GM10847 (cell line): ENCODE data around the gene SLC66A3.

Experiments
- POLR2A ChIP-seq: IDR thresholded peaks from 2 replicates; pipeline ENCODE4 v1.6.1; 2011; ENCODE audit not compliant: insufficient read length; ENCODE audit errors: extremely low read depth

SLC66A3 gene

DNA sequence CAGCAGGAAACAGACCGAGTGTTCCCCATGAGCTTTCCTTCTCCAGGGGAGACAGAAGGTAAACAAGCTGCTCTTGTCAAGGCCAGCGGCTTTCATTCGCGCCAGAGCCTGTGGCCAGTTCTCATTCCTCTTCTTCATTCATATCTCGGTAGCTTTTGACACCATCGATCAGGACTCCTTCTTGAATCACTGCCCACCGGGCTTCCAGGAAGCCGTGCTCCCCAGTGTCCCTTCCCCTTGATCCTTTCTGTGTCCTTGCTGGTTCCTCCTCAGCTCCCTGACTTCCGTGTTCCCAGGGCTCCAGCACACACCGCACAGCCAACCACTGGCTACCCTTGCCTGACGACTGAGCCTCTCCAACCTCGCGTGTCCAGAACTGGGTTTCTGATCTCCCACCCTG is 14.1 kb downstream of the SLC66A3 start:
- no peak for TF ChIP-seq POLR2A

DNA sequence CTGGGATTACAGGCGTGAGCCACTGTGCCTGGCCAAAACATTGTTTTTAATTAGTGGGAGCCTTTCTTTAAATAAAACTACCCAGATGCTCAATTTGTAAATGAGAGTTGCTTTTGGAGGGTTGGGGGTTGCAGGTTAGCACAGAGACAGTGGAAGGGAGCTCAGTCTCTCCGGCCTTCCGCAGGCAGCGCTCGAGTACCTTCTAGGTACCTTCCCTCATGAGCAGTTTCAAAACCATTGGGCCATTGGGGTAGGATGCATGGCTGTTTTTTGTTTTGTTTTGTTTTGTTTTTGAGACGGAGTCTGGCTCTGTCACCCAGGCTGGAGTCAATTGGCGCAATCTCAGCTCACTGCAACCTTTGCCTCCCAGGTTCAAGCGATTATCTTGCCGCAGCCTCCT is 19.0 kb downstream of the SLC66A3 start:
- no peak for TF ChIP-seq POLR2A

DNA sequence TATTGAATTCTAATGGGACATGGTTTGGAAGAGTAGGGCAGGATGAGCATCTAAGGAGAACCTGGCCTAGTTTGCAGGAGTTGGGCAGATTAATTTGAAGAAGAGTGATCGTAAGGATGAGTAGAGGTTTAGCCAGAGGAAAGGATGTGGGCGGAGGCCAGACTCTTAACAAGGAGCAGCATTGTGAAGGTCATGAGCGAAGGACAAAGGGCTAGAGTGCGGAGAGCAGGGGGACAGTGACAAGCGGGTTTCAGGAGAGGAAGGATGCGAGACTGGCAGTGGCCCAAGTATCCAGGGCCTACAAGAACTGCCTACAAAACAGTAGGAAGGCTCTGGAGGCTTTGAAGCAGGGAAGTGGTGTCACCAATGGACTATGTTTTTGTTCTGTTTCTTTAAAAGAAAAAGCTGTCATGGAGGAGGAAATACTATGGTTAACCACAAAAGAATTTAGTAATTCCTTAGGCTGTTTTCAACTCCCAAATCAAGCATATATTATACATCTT is 20.1 kb downstream of the SLC66A3 start:
- no peak for TF ChIP-seq POLR2A

DNA sequence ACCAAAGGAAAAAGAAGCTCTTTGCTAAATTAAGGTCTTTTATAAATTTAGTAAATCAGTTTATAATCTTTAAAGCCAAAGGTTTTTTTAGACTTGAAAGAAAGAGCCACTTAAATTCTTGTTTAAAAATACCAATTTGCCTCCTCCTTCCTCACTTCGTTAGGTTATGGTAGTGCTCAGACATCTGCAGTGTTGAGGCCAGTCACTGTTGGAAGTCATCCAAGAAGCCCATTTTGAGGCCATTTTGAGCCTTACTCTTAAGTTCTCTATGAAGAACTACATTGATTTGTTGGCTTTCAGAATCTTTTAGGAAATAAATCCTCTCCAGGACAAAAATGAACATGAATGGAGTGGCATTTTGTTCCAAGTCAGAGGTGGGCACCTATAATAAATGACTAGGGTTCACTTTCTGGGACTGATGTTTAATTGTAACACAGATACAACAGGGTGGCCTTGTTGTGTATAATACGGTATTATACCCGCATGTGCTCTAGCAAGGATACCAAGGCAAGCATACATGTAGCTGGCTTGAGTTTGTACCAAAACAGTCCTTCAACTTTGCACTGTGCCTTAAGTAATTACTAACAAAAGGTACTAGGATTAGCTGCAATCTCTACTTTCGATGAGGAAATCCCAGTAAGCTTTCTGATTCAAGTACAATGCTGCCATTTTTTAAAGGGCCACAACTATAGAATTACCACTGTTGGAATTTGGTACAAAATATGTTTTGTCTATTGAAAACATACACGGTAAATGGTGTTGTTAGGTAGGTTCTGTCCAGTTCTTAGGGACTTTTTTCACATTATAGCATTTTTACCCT is 22.8 kb downstream of the SLC66A3 start:
- no peak for TF ChIP-seq POLR2A

DNA sequence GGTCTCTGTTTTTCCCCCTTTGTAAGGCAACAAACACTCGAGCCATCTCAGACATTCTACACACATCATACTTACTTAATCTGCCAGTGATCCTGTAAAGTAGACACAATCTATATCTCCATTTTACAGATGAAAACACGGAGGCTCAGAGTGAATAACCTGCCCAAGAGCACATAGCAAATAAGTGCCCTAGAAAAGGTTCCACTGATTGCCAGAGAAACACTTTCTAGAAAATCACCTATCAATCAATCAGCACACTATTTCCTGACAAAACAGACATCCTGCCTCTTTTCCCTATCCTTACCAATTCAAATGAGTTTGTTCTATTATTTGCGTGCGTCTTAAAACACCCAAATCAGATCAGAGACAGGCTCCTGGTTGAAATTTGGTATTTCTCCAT is 23.9 kb downstream of the SLC66A3 start:
- no peak for TF ChIP-seq POLR2A

DNA sequence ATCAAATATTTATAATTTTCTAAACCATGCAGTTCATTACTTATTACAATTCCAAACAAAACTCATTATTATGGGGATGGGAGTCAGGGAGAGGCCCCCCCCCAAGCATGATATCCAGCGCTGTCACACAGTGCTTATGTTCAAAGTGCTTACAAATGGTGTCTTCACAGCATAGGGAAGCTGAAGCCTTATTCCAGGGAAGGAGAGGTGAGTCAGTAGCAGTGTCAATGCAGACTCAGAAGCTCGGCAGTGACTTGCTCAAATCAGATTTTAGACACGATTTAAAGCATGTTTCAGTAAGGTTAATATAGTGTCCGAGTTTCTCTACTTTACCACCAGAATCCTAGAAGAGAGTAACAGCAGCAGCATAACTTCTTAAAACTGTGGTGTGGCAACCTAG is 24.6 kb downstream of the SLC66A3 start:
- TF ChIP-seq POLR2A = no peak

DNA sequence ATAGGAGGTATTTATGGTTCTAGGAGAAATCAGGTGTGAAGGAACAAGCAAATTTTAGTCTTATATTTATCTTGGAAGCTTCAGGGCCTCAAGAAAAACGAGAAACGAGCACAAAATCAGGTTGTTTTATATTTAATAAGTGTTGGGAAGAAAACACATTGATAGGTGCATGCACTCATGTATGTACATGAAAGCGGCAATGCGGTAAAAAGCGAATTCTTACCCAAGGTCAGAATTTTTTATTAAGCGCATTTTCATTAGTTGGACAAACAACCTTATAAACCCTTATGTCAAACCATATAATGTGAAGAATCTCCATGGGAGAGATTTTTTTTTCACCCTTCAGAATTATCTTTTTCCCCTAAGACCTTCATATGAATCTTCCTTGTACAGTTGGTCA is 25.4 kb downstream of the SLC66A3 start:
- TF ChIP-seq POLR2A = no peak

DNA sequence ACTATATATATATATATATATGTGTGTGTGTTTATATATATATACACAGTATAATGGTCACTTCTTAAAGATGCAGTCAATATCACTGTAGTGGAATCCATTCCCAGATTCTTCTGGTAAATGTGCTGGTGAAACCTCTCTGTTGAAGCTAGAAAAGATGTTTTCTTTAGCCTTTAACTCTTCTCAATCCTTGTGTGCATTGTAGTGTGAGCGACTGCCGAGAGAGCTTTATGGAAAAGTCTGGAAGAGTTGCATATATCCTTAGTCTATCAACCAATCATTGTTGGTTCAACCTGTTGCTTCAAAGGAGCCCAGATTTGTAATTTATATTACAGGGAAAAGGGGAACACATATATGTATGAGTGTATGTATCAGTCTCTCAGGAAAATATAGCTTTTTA is 27.7 kb downstream of the SLC66A3 start:
- TF ChIP-seq POLR2A = no peak

DNA sequence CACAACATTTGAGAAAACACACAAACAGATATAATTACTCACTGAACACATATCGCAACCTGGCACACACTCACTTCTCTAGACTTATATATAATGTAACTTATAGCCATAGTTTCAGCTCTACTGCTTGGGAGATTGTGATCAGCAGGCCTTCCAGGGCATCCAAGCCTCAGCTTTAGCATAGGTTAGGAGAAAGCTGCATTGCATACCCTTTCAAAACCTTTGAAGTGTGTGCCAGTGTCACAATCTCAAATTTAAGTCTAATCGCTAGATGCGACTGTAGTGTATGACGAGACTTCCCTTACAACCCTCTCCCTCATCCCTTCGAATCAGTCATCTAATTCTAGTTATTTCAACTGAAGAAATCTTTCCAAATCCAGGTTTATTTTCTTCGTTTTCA is 30.9 kb downstream of the SLC66A3 start:
- no peak for TF ChIP-seq POLR2A

DNA sequence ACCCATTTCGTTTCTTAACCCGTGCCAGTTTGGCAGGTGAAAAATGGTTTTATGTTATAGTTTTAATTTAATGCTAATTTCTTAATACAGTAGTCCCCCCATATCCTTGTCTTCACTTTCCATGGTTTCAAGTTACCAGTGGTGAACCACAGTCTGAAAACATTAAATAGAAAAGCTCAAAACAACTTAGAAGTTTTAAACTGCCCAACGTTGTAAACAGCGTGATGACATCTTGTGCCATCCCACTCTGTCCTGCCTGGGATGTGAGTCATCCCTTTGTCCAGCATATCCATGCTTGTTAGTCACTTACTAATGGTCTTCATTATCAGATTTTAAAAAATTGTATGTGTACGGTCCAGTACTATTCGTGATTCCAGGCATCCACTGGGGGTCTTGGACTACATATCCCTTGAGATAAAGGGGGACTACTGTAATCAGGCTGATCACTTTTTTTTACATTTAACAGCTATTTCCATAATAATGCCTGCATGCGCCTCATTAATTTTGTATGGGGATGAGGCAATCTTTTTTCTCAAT is 31.9 kb downstream of the SLC66A3 start:
- no peak for TF ChIP-seq POLR2A

DNA sequence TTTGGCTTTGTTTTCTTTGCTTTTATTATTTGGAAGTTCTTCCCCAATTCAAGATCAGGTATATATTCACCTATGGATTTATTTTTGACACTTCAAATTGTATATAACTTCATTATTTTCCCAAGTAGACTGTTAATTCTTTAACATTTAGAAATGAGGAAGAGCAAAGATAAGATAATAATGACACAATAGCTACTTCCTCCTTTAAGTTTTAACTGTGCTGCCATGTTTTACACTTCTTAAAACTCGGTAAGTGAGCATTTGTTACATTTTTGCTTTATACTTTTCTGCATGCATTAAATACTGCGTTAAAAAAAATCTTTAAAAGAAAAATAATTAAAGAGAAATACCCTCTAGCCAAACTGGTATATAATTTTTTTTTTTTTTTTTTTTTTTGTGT is 32.5 kb downstream of the SLC66A3 start:
- no peak for TF ChIP-seq POLR2A

DNA sequence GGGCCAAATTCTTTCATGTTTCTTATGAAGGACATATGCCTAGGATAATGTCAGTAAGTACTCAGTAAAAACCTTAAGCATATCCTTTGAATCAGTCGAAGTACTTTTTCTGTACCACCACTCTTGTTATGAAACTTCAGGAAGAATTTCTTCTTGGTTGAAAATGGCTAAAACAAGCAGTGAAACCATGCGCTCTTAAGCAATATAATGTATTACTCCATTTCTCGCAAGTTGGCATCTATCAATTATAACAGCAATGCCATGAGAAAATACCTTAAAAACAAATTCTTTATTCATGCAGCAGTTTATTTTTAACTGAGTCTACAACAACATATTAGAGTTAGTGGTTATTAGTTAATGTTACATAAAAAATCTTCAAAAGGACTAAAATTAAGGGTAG is 41.0 kb downstream of the SLC66A3 start:
- no peak for TF ChIP-seq POLR2A

DNA sequence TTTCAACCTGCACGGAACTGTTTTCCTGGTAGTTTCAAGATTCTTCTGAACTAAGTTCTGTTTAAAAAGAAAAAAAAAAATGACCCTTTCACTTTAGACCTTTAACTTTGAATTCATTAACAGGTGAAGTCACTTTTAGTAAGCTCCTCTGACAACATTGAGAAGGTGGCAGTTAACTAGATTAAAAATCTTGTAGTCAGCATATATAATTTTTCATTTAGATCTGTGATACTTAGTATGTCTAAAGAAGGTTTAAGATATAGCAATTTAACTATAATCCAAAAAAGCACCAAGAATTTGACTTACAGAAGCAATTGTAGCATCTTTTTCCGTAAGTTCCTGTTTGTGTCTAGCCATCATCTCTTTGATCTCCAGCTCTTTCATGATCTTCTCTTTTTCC is 45.4 kb downstream of the SLC66A3 start:
- TF ChIP-seq POLR2A = no peak

DNA sequence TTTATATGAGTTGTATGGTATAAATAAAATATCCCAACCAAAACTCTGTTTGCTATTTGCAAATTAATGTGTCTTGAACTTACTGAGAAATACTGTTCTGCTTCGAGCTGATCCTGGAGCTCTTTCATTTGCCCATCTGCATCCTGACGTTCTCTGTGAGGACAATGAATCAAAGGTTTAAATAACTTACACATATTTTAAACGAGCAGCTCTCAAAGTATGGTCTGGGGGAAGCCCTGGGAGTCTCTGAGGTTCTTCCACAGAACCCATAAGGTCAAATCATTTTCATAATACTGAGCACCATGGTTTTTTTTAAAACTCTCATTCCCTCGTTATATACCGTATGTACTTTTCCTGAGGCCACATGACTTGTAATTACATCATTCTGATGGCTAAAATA is 46.7 kb downstream of the SLC66A3 start:
- no peak for TF ChIP-seq POLR2A

DNA sequence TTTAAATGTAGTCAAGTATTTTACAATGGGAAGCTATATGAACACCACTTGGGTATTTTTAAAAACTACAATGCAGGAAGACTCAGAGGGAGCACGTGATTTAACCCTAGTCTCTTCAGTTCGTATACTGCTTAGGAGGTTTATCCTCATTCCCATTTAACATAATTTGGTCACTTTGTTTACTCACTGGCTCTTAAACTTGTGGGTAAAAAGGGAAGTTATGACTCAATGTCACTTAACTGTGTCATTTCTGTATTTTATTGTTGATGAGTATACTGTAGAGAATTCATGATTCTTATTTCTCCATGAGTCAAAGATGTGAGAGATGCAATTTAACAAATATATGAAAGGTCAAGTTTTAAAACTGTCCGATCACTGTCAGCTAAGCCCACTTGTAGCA is 48.2 kb downstream of the SLC66A3 start:
- TF ChIP-seq POLR2A = no peak

DNA sequence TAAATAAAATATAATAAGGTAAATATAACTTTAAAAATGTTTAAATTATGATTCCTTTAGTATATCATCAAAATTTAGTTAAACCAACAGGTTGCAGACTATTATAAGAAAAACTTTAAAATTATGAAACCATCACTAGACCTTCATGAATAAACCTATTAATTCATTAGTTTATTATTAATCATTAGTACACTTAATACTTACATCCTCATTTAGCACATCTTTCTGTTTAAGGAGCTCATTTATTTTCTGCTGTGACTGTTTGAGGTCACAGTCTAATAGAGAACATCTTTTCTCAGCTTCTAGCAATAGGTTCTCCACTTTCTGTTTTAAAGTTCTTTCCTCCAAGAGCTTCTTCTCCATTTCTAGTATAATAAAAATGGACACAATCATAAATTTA is 52.8 kb downstream of the SLC66A3 start:
- no peak for TF ChIP-seq POLR2A

DNA sequence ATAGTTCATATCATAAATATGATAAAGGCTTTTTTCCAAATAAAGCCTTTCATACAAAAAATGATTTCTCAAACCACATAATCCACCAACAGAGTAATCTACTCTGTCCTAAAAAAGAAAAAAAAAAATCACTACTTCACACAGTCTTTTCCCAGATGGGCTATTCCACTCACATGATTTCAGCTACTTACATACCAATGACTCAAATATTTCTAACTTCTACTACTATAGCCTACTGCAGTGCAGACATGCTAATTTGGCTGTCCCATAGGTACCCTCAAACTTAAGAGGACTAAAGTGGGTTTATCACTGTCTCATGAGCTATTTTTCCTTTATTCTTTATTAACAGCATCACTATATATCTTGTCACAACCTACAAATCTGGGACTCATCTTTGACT is 57.4 kb downstream of the SLC66A3 start:
- no peak for TF ChIP-seq POLR2A
